Thyroid gland (tissue), 4 donors: Measurements from ENCODE around the gene ADARB1.

Source experiments
- CTCF ChIP-seq, 6 experiments: fragments of 200-600 bp in 3 of 6; fragments of 450-650 bp in 3 of 6; sonication (generic) in 3 of 6; IDR thresholded peaks; one replicate each; pipeline ENCODE4 v1.5.1; 2016 to 2019; ENCODE audit warnings: antibody characterized with exemption in 6 of 6, mild to moderate bottlenecking in 2 of 6, inconsistent platforms in 1 of 6, moderate library complexity in 1 of 6
- POLR2A ChIP-seq, 2 donors: fragments of 450-650 bp; IDR thresholded peaks; one replicate each; pipeline ENCODE4 v1.6.1; 2017; ENCODE audit warnings: antibody characterized with exemption in 2 of 2, mild to moderate bottlenecking in 2 of 2, moderate library complexity in 1 of 2

- TF ChIP-seq POLR2A (IDR thresholded peaks at IDR 0.05) (no peak), CTCF (IDR thresholded peaks at IDR 0.05) (no peak)
Observed at GRCh38 chr21:45253180-45253579, 178.8 kb downstream of the ADARB1 start.
